Measurements from ENCODE around the gene SESTD1.

The SESTD1 gene

DNA sequence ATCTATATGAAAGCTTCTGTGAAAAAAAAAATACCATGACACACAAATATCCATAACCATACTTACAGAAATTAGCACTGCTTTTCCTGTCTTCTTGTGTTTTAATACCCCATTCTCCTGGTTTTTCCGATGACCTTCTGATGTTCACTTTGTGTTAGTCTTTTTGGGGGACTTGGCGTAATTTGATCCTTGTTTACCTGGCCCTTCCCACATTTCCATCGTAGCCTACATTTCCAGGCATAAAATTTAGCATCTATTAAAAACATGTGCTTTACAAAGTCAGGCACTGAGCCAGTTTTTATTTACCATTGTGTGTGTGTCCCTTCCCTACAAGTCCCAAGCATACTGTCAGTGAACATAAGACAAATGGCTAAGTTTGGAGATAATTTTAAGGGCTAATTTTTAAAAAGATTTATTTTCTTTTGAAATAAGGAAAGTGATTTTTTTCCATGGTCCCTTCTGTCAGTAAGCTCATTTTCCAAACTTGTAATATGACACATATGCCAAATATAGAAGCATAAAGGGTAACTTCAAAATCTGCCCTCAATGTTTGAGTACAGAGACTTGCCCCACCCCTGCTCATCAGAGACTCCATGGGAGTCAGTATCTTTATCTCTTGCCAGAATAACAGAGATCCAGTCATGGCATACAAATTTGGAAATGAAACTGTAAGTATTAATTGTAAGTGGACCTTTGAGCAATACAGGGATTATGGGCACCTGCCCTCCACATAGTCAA lies 27.3 kb downstream of the SESTD1 start:
- Histone ChIP-seq H3K4me1 (ENCODE audit: control insufficient read depth, insufficient read depth, low read length) (peaks cover 20% of the 10 kb centered on the region), H3K27ac (ENCODE audit: low read depth, low read length) (no peak overlapping the region), H3K27me3 (ENCODE audit: control insufficient read depth, insufficient read depth, low read length) (no peaks in the 10 kb centered on the region), H3K4me3 (ENCODE audit: low read depth, low read length) (no peak overlapping the region), H3K36me3 (ENCODE audit: control insufficient read depth, insufficient read depth, low read length) (no peaks in the 10 kb centered on the region), H3K9ac (ENCODE audit: low read length) (no peak overlapping the region), H3K9me3 (ENCODE audit: control insufficient read depth, insufficient read depth, low read depth, low read length) (no peaks in the 10 kb centered on the region)

DNA sequence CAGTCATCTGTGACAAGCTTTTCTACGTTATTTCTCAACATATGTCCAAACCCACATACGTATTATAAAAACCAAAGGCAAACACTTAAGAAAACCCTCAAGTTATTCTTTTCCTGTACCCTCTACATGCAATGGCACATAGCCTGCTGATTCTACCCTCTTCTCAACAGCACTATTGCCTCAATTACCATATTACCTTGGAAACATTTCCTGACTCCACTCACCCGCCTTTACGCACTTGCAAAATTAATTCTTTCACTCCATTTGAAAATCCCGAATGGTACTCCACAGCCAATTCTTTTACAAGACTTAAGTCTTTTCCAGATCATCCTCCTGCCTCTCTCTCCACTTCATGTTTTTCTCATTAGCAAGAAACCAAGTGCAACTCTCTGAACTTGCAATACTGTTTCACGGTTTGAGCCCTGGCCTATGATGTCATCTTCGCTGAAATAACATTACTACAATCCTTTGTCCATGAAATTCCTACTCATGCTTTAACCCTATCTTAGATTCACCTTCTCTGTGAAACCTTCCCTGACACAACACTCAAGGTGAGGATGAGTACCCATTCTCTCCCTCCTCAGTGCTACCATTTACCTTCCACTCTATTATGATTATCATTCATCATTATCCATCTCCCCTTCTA lies 29.0 kb downstream of the SESTD1 start:
- Histone ChIP-seq H3K27ac (ENCODE audit: low read depth, low read length) (no peak overlapping the region), H3K9ac (ENCODE audit: low read length) (no peak overlapping the region), H3K27me3 (ENCODE audit: control insufficient read depth, insufficient read depth, low read length) (no peaks in the 10 kb centered on the region), H3K36me3 (ENCODE audit: control insufficient read depth, insufficient read depth, low read length) (no peaks in the 10 kb centered on the region), H3K4me3 (ENCODE audit: low read depth, low read length) (no peak overlapping the region), H3K4me1 (ENCODE audit: control insufficient read depth, insufficient read depth, low read length) (peaks cover 20% of the 10 kb centered on the region), H3K9me3 (ENCODE audit: control insufficient read depth, insufficient read depth, low read depth, low read length) (no peaks in the 10 kb centered on the region)

DNA sequence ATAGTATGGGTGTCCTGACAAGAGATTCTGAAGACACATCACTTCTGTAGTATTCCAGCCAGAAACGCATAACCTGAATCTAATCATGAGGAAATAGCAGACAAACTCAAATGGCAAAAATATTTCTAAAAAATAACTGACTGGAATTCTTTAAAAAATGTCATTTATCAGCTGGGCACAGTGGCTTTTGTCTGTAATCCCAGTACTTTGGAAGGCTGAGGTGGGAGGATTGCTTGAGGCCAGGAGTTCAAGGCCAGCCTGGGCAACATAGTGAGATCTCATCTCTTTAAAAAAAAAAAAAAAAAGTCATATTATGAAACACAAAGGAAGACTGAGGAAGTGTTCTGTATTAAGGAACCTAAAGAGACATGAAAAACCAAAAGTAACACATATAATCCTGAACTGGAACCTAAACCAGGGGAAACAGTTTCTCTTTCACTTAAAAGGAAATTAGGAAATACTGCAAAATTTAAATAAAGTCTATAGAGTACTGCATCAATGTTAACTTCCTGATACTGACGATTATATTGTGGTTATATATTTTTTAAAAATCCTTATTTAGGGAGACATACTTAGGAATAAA lies 29.9 kb downstream of the SESTD1 start:
- peaks cover 16% of the 10 kb centered on the region for H3K4me1 ChIP-seq (ENCODE audit: control insufficient read depth, insufficient read depth, low read length)
- no peaks in the 10 kb centered on the region for H3K9me3 ChIP-seq (ENCODE audit: control insufficient read depth, insufficient read depth, low read depth, low read length)
- H3K27ac ChIP-seq (ENCODE audit: low read depth, low read length) = no peak overlapping the region
- no peaks in the 10 kb centered on the region for H3K36me3 ChIP-seq (ENCODE audit: control insufficient read depth, insufficient read depth, low read length)
- H3K4me3 ChIP-seq (ENCODE audit: low read depth, low read length) = no peak overlapping the region
- H3K27me3 ChIP-seq (ENCODE audit: control insufficient read depth, insufficient read depth, low read length) = no peaks in the 10 kb centered on the region
- no peak overlapping the region for H3K9ac ChIP-seq (ENCODE audit: low read length)

DNA sequence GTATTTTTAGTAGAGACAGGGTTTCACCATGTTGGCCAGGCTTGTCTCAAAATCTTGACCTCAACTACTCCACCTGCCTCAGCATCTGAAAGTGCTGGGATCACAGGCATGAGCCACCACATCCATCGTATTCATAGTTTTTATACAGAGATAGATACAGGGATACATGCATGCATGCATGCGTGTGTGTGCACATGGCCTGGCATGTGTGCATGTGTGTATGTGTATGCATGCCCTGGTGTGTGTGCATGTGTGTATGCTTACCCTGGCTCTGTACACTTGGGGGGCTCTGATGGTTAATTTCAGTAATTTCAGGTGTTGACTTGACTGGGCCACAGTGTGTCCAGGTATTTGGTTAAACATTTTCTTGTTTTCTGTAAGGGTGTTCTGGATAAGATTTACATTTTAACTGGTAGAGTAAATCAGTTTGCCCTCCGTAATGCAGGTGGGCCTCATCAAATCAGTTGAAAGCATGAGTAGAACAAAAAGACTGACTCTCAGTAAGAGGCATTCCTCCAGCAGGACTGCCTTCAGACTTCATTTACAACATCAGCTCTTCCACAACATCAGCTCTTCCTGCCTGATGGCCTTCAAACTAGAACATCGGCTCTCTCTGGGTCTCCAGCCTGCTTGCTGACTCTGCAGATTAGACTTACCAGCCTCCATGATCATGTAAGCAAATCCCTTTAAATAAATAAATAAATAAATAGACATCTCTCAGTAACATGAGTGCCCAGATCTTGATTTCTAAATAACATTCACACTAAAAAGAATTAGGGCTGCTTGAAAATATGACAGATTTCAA lies 30.8 kb downstream of the SESTD1 start:
- Histone ChIP-seq H3K9ac (ENCODE audit: low read length) (no peak overlapping the region), H3K9me3 (ENCODE audit: control insufficient read depth, insufficient read depth, low read depth, low read length) (no peaks in the 10 kb centered on the region), H3K4me3 (ENCODE audit: low read depth, low read length) (no peak overlapping the region), H3K4me1 (ENCODE audit: control insufficient read depth, insufficient read depth, low read length) (peaks cover 12% of the 10 kb centered on the region), H3K27me3 (ENCODE audit: control insufficient read depth, insufficient read depth, low read length) (no peaks in the 10 kb centered on the region), H3K27ac (ENCODE audit: low read depth, low read length) (no peak overlapping the region), H3K36me3 (ENCODE audit: control insufficient read depth, insufficient read depth, low read length) (no peaks in the 10 kb centered on the region)

DNA sequence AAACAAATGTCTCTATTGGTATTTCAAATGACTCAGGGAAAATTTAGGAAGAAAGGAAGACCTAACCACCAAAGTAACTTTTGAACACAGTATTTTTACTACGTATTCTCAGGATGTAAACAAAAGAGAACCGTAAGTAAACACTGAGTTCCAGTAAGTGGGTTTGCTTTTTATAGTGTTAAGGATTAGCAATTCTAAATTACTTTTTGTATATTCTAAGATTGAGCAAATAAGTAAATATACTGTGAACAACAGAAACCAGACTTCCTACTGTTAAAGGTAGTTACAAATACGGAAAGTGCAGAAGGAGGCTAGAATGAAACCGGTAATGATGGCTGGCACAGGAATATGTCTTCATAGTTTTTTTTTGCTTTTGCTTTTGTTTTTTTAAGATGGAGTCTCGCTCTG lies 31.5 kb downstream of the SESTD1 start:
- H3K27me3 ChIP-seq (ENCODE audit: control insufficient read depth, insufficient read depth, low read length) = no peaks in the 10 kb centered on the region
- H3K36me3 ChIP-seq (ENCODE audit: control insufficient read depth, insufficient read depth, low read length) = no peaks in the 10 kb centered on the region
- H3K4me1 ChIP-seq (ENCODE audit: control insufficient read depth, insufficient read depth, low read length) = peaks cover 12% of the 10 kb centered on the region
- H3K27ac ChIP-seq (ENCODE audit: low read depth, low read length) = no peak overlapping the region
- no peak overlapping the region for H3K9ac ChIP-seq (ENCODE audit: low read length)
- no peak overlapping the region for H3K4me3 ChIP-seq (ENCODE audit: low read depth, low read length)
- H3K9me3 ChIP-seq (ENCODE audit: control insufficient read depth, insufficient read depth, low read depth, low read length) = no peaks in the 10 kb centered on the region

DNA sequence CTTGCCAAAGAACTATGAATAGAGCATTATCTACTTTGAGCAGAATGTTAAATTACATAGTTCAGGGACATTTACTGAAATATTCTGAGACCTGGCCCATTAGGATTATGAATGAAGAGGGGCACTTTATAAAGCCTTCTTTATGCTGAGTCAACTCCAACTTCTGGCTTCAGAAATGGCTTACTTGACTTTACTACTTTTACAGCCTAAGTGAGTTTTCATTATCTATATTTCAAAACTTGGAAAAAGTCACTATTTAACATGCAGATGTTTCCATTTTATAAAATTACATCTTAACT lies 37.7 kb downstream of the SESTD1 start:
- H3K4me1 ChIP-seq (ENCODE audit: control insufficient read depth, insufficient read depth, low read length) = peaks cover 12% of the 10 kb centered on the region
- no peak overlapping the region for H3K4me3 ChIP-seq (ENCODE audit: low read depth, low read length)
- H3K9me3 ChIP-seq (ENCODE audit: control insufficient read depth, insufficient read depth, low read depth, low read length) = no peaks in the 10 kb centered on the region
- H3K27me3 ChIP-seq (ENCODE audit: control insufficient read depth, insufficient read depth, low read length) = no peaks in the 10 kb centered on the region
- no peaks in the 10 kb centered on the region for H3K36me3 ChIP-seq (ENCODE audit: control insufficient read depth, insufficient read depth, low read length)
- H3K9ac ChIP-seq (ENCODE audit: low read length) = no peak overlapping the region
- no peak overlapping the region for H3K27ac ChIP-seq (ENCODE audit: low read depth, low read length)

DNA sequence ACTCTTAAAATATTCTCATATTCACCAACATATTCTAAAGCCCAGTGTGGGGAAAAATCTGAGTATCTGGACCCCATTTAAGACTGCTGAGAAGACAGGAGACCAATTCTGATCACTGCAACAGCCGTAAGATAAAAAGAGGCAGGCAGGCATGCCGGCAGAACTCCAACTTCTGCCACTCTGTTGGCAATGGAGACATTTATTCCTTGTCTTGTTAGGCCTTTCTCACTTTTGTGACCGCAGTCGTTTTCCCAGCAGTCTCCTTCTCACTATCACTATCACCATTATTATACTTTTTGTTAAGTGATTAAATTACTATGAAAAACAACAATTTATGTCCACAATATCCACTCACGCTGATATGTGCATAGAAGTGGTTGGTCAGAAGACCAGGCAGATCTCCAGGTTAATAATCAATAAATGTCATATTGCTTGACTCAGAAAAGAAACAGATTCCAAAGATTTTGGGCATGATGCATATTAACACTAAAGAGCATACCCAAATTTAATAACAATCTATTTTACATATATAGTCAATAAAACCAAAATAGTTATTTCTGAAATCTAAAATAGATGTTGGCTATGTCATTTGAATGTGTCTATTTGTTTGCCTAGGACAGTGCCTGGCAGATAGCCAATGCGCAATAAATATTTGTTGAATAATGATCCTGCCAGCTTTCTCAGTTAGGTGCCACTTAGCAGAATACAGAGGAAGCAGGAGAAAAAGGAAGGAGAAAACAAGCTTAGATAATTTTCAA lies 38.2 kb downstream of the SESTD1 start:
- no peak overlapping the region for H3K27ac ChIP-seq (ENCODE audit: low read depth, low read length)
- H3K9me3 ChIP-seq (ENCODE audit: control insufficient read depth, insufficient read depth, low read depth, low read length) = no peaks in the 10 kb centered on the region
- no peaks in the 10 kb centered on the region for H3K27me3 ChIP-seq (ENCODE audit: control insufficient read depth, insufficient read depth, low read length)
- no peaks in the 10 kb centered on the region for H3K36me3 ChIP-seq (ENCODE audit: control insufficient read depth, insufficient read depth, low read length)
- H3K4me3 ChIP-seq (ENCODE audit: low read depth, low read length) = no peak overlapping the region
- H3K9ac ChIP-seq (ENCODE audit: low read length) = no peak overlapping the region
- peaks cover 12% of the 10 kb centered on the region for H3K4me1 ChIP-seq (ENCODE audit: control insufficient read depth, insufficient read depth, low read length)

DNA sequence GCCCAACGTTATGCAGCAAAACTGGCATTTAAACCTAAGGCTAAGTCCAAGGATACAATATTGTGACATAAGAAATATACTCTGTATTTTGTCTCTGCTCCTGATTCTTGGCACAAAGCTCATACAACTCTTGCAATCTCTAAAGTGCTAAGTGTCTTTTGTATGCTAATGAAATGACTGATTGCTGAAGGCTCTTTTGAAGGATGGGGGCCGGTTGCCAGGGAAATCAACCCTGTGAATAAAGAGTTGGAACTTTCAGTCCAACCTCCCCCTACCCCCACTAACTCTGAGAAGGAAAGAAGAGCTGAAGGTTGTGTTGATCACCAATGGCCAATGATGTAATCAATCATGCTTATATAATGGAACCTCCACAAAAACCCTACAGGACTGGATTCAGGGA lies 40.3 kb downstream of the SESTD1 start:
- H3K9ac ChIP-seq (ENCODE audit: low read length) = no peak overlapping the region
- H3K9me3 ChIP-seq (ENCODE audit: control insufficient read depth, insufficient read depth, low read depth, low read length) = no peaks in the 10 kb centered on the region
- peaks cover 12% of the 10 kb centered on the region for H3K4me1 ChIP-seq (ENCODE audit: control insufficient read depth, insufficient read depth, low read length)
- H3K27ac ChIP-seq (ENCODE audit: low read depth, low read length) = no peak overlapping the region
- no peak overlapping the region for H3K4me3 ChIP-seq (ENCODE audit: low read depth, low read length)
- no peaks in the 10 kb centered on the region for H3K27me3 ChIP-seq (ENCODE audit: control insufficient read depth, insufficient read depth, low read length)
- no peaks in the 10 kb centered on the region for H3K36me3 ChIP-seq (ENCODE audit: control insufficient read depth, insufficient read depth, low read length)

DNA sequence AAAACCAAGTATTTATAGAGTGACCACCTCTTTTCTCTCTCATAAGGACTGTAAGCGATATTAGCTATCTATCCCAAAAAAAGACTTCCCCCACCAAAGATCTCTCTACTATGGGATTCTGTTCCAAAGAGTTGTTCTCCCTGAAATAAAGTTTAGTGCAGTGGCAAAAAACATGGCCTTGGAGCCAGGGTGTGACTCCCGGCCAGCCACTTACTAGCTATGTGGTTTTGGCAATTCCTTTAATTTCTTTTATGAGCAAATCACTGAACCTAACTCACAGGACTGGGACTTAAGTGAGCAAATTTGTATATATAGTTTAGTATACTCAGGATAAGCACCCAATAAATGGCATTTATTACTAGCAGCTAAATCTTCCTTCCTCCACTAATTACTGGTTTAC lies 42.6 kb downstream of the SESTD1 start:
- Histone ChIP-seq H3K36me3 (ENCODE audit: control insufficient read depth, insufficient read depth, low read length) (no peaks in the 10 kb centered on the region), H3K4me1 (ENCODE audit: control insufficient read depth, insufficient read depth, low read length) (peaks cover 12% of the 10 kb centered on the region), H3K27ac (ENCODE audit: low read depth, low read length) (no peak overlapping the region), H3K27me3 (ENCODE audit: control insufficient read depth, insufficient read depth, low read length) (no peaks in the 10 kb centered on the region), H3K4me3 (ENCODE audit: low read depth, low read length) (no peak overlapping the region), H3K9me3 (ENCODE audit: control insufficient read depth, insufficient read depth, low read depth, low read length) (no peaks in the 10 kb centered on the region; the same call in 1 of the 2 replicates), H3K9ac (ENCODE audit: low read length) (no peak overlapping the region)

DNA sequence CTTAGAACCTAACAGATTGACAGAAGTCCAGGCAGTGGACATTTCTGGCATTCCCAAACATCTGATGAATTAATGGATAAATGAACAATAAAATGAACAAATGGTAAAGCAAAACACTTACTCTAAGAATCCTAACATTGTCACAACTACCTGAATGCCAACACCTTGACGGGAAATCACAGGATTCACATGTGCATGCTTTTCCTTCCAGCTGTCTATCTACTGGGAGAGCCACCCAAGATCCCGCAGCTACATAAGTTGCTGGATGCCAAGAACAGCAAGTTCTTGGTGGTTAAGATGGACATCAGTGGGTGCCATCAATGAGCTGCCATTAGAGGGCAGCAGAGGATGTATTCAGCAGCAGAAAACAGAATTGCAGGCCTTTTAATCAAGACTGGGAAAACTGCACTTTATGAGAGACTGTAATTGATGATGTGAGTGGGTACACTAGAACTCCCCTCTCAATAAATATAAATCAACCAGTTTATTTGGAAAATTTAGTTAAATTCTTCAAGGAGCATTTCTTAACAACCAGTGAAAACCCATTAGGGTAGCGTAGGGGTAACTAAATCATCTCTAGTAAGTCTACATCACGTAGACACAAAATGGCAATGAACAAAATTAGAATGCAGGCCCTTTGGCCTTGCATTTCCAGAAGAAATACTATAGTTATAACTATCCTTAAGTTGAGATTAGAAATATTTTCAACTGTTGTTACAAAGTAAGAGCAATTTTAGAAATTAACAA lies 45.6 kb downstream of the SESTD1 start:
- Histone ChIP-seq H3K4me3 (ENCODE audit: low read depth, low read length) (no peak overlapping the region), H3K9ac (ENCODE audit: low read length) (no peak overlapping the region), H3K4me1 (ENCODE audit: control insufficient read depth, insufficient read depth, low read length) (peaks cover 1% of the 10 kb centered on the region; the same call in 1 of the 2 replicates), H3K27ac (ENCODE audit: low read depth, low read length) (no peak overlapping the region), H3K36me3 (ENCODE audit: control insufficient read depth, insufficient read depth, low read length) (no peaks in the 10 kb centered on the region), H3K9me3 (ENCODE audit: control insufficient read depth, insufficient read depth, low read depth, low read length) (peaks cover 4% of the 10 kb centered on the region; the same call in 1 of the 2 replicates), H3K27me3 (ENCODE audit: control insufficient read depth, insufficient read depth, low read length) (no peaks in the 10 kb centered on the region)
